Calu3 (cell line): ENCODE data around the gene NT5C. TPM values are rescaled to one million over a fixed set of nuclear protein-coding genes. Genes with fewer than 3 reads are reported as not detected.
"Not testable (repeated sequence)": the region's sequence is repeated elsewhere in the genome, so short reads cannot be mapped to it uniquely, and the experiment has no call there.

Source experiments
- BruUV-seq: library from RNA; stranded (reverse); fragments of 400-500 nt; replicated peaks from 2 replicates; lab custom pipeline; 2021; lab: Mats Ljungman, UMichigan
- CTCF ChIA-PET: fragments of 300-600 bp; sonication (Branson Sonifier 250); formaldehyde crosslinking; loops from one replicate; lab custom pipeline; 2022; ENCODE audit warnings: antibody characterized with exemption; lab: Charles Lee
- DNase-seq: peaks from one replicate; pipeline ENCODE4 v3.0.0; 2022
- H3K27ac Mint-ChIP-seq: one replicate; pipeline ENCODE4 v1.8.0; 2022; ENCODE audit warnings: mixed read lengths; ENCODE audit not compliant: unreplicated experiment
- H3K27me3 Mint-ChIP-seq: one replicate; pipeline ENCODE4 v1.8.0; 2022; ENCODE audit warnings: mixed read lengths; ENCODE audit not compliant: unreplicated experiment
- H3K36me3 Mint-ChIP-seq: one replicate; pipeline ENCODE4 v1.8.0; 2022; ENCODE audit warnings: mild to moderate bottlenecking, moderate library complexity, mixed read lengths; ENCODE audit not compliant: insufficient read depth, unreplicated experiment
- H3K4me1 Mint-ChIP-seq: one replicate; pipeline ENCODE4 v1.8.0; 2022; ENCODE audit warnings: mild to moderate bottlenecking, low read depth, mixed read lengths; ENCODE audit not compliant: unreplicated experiment
- H3K4me3 Mint-ChIP-seq: one replicate; pipeline ENCODE4 v1.8.0; 2022; ENCODE audit warnings: mild to moderate bottlenecking, low read depth, moderate library complexity, mixed read lengths; ENCODE audit not compliant: unreplicated experiment
- H3K9me3 Mint-ChIP-seq: one replicate; pipeline ENCODE4 v1.8.0; 2022; ENCODE audit warnings: low read depth, mixed read lengths; ENCODE audit not compliant: unreplicated experiment
- CTCF ChIP-seq: fragments of 200-600 bp; IDR thresholded peaks from one replicate; pipeline ENCODE4 v1.8.0; 2022; ENCODE audit warnings: antibody characterized with exemption; ENCODE audit not compliant: unreplicated experiment
- intact Hi-C: fragments of 100-400 bp; cut with micrococcal nuclease; formaldehyde crosslinking; loops from one replicate; pipeline ENCODE4 v1.10.0; 2022; ENCODE audit not compliant: unreplicated experiment
- total RNA-seq: library from RNA; stranded (reverse); gene quantifications from 2 replicates; pipeline ENCODE4 v1.2.3, GENCODE V29; 2022

Gene NT5C
- total RNA-seq, 1 experiment from 2014 or later: 56.6 TPM

GRCh38 chr17:75133001-75133400 is 1.5 kb upstream of the NT5C start:
- H3K36me3 Mint-ChIP-seq: peaks cover 91% of the 10 kb centered on the region
- H3K27ac Mint-ChIP-seq: no peak overlapping the region
- intact Hi-C loops: no loop called here
- H3K4me3 Mint-ChIP-seq: no peak overlapping the region
- CTCF ChIA-PET: interaction anchor here (0.7 kb wide), 1 partner anchor 53 kb away, joined by 7 read pairs; no protein-coding TSS in a partner anchor
- TSS peak; percentile 29 for BruUV-seq
- H3K9me3 Mint-ChIP-seq: no peaks in the 10 kb centered on the region
- no peak for TF ChIP-seq CTCF
- peaks cover 10% of the 10 kb centered on the region for H3K4me1 Mint-ChIP-seq
- H3K27me3 Mint-ChIP-seq: no peaks in the 10 kb centered on the region
- DNase-seq: no peak

- intact Hi-C loops, H3K9me3 Mint-ChIP-seq, H3K27me3 Mint-ChIP-seq, DNase-seq, BruUV-seq: not testable (repeated sequence)
- H3K4me3 Mint-ChIP-seq: peak overlapping the region; percentile 82
- H3K27ac Mint-ChIP-seq: peak overlapping the region; percentile 71
- CTCF ChIA-PET: interaction anchor here (0.7 to 2.4 kb wide), 3 partner anchors 17 to 68 kb away, joined by 4 to 21 read pairs (median 7); no protein-coding TSS in a partner anchor
- H3K36me3 Mint-ChIP-seq: peaks cover 84% of the 10 kb centered on the region
- peaks cover 10% of the 10 kb centered on the region for H3K4me1 Mint-ChIP-seq
These were observed 767 bp upstream of the NT5C start for GRCh38 chr17:75132018-75133000.

DNA sequence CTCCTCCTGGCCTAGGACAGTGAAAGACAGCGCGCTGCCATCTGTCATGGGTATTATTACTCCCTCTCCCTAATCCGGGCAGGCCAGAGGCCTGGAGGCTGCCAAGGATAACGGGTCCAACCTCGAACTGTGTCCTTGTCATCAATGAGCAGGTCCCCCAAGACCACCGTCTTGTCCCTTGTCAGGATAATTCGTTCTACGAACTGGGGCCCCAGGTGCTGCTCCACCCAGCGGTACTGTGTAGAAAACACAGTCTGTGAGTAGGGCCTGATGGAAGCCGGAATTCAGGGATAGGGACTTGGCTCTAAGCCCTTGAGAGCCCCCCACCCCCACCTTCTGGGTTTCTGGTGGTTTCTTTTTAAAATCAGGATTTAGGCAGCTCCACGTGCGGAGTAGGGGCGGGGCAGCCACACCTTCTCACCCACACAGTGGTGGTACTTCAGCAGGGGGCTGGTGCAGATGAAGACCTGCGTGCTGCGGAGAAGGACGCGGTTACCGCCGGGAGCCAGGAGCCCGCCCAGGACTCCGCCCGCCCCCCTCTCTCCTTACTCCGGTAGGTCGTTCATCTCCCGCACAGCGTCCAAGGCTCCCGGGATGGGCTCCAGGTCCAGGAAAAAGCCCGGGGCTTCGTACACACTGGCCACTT is 787 bp downstream of the NT5C start:
- TSS peak; percentile 46 for BruUV-seq
- CTCF ChIA-PET: interaction anchor here (0.9 to 2.4 kb wide), 5 partner anchors 16 to 71 kb away, joined by 3 to 21 read pairs (median 4); no protein-coding TSS in a partner anchor
- Mint-ChIP-seq H3K27me3 (no peaks in the 10 kb centered on the region), H3K27ac (peak overlapping the region; percentile 72), H3K36me3 (peaks cover 74% of the 10 kb centered on the region), H3K4me1 (peaks cover 10% of the 10 kb centered on the region), H3K4me3 (peak overlapping the region; percentile 82), H3K9me3 (no peaks in the 10 kb centered on the region)
- TF ChIP-seq CTCF: peak; percentile 52
- DNase-seq: peak; percentile 61
- intact Hi-C loops: no loop called here

DNA sequence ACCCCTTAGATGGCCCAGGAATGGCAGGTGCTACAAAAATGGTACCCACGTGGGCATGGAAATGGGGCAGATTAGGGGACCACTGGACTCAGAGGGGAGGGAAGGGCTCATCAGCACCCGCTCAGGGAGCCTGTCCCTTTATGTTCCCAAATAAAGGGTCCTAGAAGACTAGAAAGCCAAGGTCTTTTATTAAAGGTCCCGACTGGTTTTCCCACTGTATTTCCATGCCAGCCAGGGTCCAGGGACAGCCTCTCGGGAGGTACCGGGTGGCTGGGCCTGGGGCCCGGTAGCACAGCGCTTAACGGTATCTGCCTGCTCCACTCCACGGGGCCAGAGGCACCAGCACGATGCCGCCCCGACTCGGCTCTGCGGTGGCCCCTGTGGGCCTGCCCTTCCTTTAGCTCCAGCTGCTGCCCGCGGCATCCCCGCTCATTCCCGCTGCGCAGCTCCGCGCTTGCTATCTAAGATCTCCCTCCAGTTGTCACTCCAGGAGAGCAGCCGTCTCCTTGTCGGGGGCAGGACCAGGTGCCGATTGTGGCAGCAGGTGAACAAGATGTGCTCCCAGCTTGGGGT is 1.4 kb downstream of the NT5C start:
- DNase-seq: no peak
- peaks cover 15% of the 10 kb centered on the region for H3K4me1 Mint-ChIP-seq
- BruUV-seq: no TSS peak
- peaks cover 70% of the 10 kb centered on the region for H3K36me3 Mint-ChIP-seq
- H3K27ac Mint-ChIP-seq: peak overlapping the region; percentile 72
- CTCF ChIA-PET: interaction anchor here (0.9 to 2.4 kb wide), 3 partner anchors 15 to 70 kb away, joined by 4 to 21 read pairs (median 8); no protein-coding TSS in a partner anchor
- peak overlapping the region; percentile 82 for H3K4me3 Mint-ChIP-seq
- no peak for TF ChIP-seq CTCF
- H3K9me3 Mint-ChIP-seq: no peaks in the 10 kb centered on the region
- intact Hi-C loops: no loop called here
- H3K27me3 Mint-ChIP-seq: no peaks in the 10 kb centered on the region
